ENCODE measurements around the gene OLR1. TPM values are rescaled to one million over a fixed set of nuclear protein-coding genes. Genes with fewer than 3 reads are reported as not detected.

Gene OLR1
- total RNA-seq, 1 experiment from 2014 or later: 0.06 TPM

GRCh38 chr12:10153271-10154144 is 18.4 kb downstream of the OLR1 start:
- peak; percentile 45 for DNase-seq (ENCODE audit: low read depth)

- DNase-seq (ENCODE audit: low read depth): no peak
Observed at GRCh38 chr12:10151621-10152020, 20.3 kb downstream of the OLR1 start.

GRCh38 chr12:10147714-10148403 is 24.1 kb downstream of the OLR1 start:
- DNase-seq (ENCODE audit: low read depth): no peak

GRCh38 chr12:10142976-10143589 is 28.8 kb downstream of the OLR1 start:
- DNase-seq (ENCODE audit: low read depth): no peak

- DNase-seq (ENCODE audit: low read depth): peak; percentile 39
Observed at GRCh38 chr12:10140001-10140400, 31.9 kb downstream of the OLR1 start.

- DNase-seq (ENCODE audit: low read depth): no peak
Observed at GRCh38 chr12:10136637-10137205, 35.2 kb downstream of the OLR1 start.

GRCh38 chr12:10135126-10135525 is 36.8 kb downstream of the OLR1 start:
- DNase-seq (ENCODE audit: low read depth): no peak

- no peak for DNase-seq (ENCODE audit: low read depth)
Observed at GRCh38 chr12:10132850-10133370, 39.0 kb downstream of the OLR1 start.

GRCh38 chr12:10131111-10131690 is 40.7 kb downstream of the OLR1 start:
- no peak for DNase-seq (ENCODE audit: low read depth)

GRCh38 chr12:10130042-10130441 is 41.9 kb downstream of the OLR1 start, which contains the start of gene CLEC7A:
Gene CLEC7A, minus strand, starts transcription at chr12:10130199. Its CDS starts 117 bp downstream, at chr12:10130082.
- DNase-seq (ENCODE audit: low read depth): no peak

- no peak for DNase-seq (ENCODE audit: low read depth)
Observed at GRCh38 chr12:10128687-10129086, 43.2 kb downstream of the OLR1 start.

- no peak for DNase-seq (ENCODE audit: low read depth)
Observed at GRCh38 chr12:10126413-10126812, 45.5 kb downstream of the OLR1 start.

- DNase-seq (ENCODE audit: low read depth): no peak
Observed at GRCh38 chr12:10122689-10123088, 49.2 kb downstream of the OLR1 start.

GRCh38 chr12:10121278-10121677 is 50.7 kb downstream of the OLR1 start:
- DNase-seq (ENCODE audit: low read depth): no peak

- DNase-seq (ENCODE audit: low read depth): no peak
Observed at GRCh38 chr12:10119066-10119465, 52.9 kb downstream of the OLR1 start.

GRCh38 chr12:10115890-10116289 is 56.0 kb downstream of the OLR1 start:
- no peak for DNase-seq (ENCODE audit: low read depth)

- no peak for DNase-seq (ENCODE audit: low read depth)
Observed at GRCh38 chr12:10115311-10115710, 56.6 kb downstream of the OLR1 start.

- no peak for DNase-seq (ENCODE audit: low read depth)
Observed at GRCh38 chr12:10113920-10114319, 58.0 kb downstream of the OLR1 start.

GRCh38 chr12:10113075-10113474 is 58.9 kb downstream of the OLR1 start:
- no peak for DNase-seq (ENCODE audit: low read depth)

- DNase-seq (ENCODE audit: low read depth): no peak
Observed at GRCh38 chr12:10111451-10111850, 60.5 kb downstream of the OLR1 start.

GRCh38 chr12:10110256-10110844 is 61.6 kb downstream of the OLR1 start:
- no peak for DNase-seq (ENCODE audit: low read depth)
